G401.6 (cell line): Measurements from ENCODE around the gene CYP2B6.
"Not testable (repeated sequence)": the region's sequence is repeated elsewhere in the genome, so short reads cannot be mapped to it uniquely, and the experiment has no call there.

Source experiments
- FAIRE-seq: peaks from 2 replicates; lab custom pipeline; 2012; peaks lifted over from hg19 to GRCh38; lab: Jason Lieb, UNC

Gene CYP2B6

GRCh38 chr19:40980743-40981442 lies 10.2 kb upstream of the CYP2B6 start:
- not testable (repeated sequence) for FAIRE-seq

GRCh38 chr19:40981591-40981990 lies 9.5 kb upstream of the CYP2B6 start:
- FAIRE-seq = no peak

GRCh38 chr19:40982594-40983101 lies 8.4 kb upstream of the CYP2B6 start:
- FAIRE-seq = no peak

GRCh38 chr19:40989453-40989852 lies 1.6 kb upstream of the CYP2B6 start:
- FAIRE-seq = no peak

- no peak for FAIRE-seq
These were observed 4.3 kb downstream of the CYP2B6 start for GRCh38 chr19:40995355-40995754.

GRCh38 chr19:40999018-40999417 lies 7.9 kb downstream of the CYP2B6 start:
- FAIRE-seq = not testable (repeated sequence)

- no peak for FAIRE-seq
These were observed 9.2 kb downstream of the CYP2B6 start for GRCh38 chr19:41000310-41000737.

- FAIRE-seq = no peak
These were observed 10.3 kb downstream of the CYP2B6 start for GRCh38 chr19:41001243-41001971.

GRCh38 chr19:41003656-41004055 lies 12.6 kb downstream of the CYP2B6 start:
- FAIRE-seq = not testable (repeated sequence)

- no peak for FAIRE-seq
These were observed 18.7 kb downstream of the CYP2B6 start for GRCh38 chr19:41009700-41010235.

- FAIRE-seq = no peak
These were observed 22.3 kb downstream of the CYP2B6 start for GRCh38 chr19:41013359-41013758.

GRCh38 chr19:41014643-41015042 lies 23.6 kb downstream of the CYP2B6 start:
- no peak for FAIRE-seq

GRCh38 chr19:41016488-41017071 lies 25.5 kb downstream of the CYP2B6 start:
- FAIRE-seq = no peak

- FAIRE-seq = no peak
These were observed 27.7 kb downstream of the CYP2B6 start for GRCh38 chr19:41018736-41019290.

- FAIRE-seq = no peak
These were observed 28.3 kb downstream of the CYP2B6 start for GRCh38 chr19:41019346-41019745.

GRCh38 chr19:41023193-41023592 lies 32.1 kb downstream of the CYP2B6 start:
- FAIRE-seq = no peak

GRCh38 chr19:41025411-41025810 lies 34.3 kb downstream of the CYP2B6 start:
- FAIRE-seq = no peak

GRCh38 chr19:41025871-41026270 lies 34.8 kb downstream of the CYP2B6 start:
- FAIRE-seq = no peak

GRCh38 chr19:41027273-41027967 lies 36.3 kb downstream of the CYP2B6 start:
- FAIRE-seq = no peak

GRCh38 chr19:41029524-41030432 lies 38.7 kb downstream of the CYP2B6 start:
- no peak for FAIRE-seq

GRCh38 chr19:41030651-41031050 lies 39.6 kb downstream of the CYP2B6 start:
- FAIRE-seq = no peak
